ENCODE results near the gene FIGN. TPM values are rescaled to one million over a fixed set of nuclear protein-coding genes. Genes with fewer than 3 reads are reported as not detected.

Gene FIGN
- total RNA-seq, 1 donor from 2014 or later: not detected

DNA sequence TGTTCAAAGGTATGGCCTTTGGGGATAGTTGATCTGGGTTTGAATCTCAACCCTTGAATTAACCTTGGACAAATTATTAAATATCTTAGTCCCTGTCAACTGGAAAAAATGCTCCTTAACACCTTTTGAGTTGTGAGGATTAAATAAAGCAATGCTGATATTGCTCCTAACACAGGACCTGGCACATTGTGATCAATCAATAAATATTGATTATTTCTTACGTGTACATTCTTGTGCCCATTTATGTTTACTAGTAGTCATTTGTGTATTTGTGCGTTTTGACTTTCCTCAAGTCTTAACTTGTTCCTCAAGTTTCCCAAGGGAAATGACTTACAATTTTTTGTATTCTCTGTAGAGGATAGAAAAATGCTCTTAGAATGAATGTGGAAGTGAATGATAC is 19.6 kb upstream of the FIGN start:
- no peaks in the 10 kb centered on the region for H3K9me3 Mint-ChIP-seq
- DNase-seq (no peak), ATAC-seq (ENCODE audit: low read depth) (no peak)
- ChIA-PET POLR2A (no interaction called here), CTCF (no interaction called here)
- TF ChIP-seq, protein P1, sequence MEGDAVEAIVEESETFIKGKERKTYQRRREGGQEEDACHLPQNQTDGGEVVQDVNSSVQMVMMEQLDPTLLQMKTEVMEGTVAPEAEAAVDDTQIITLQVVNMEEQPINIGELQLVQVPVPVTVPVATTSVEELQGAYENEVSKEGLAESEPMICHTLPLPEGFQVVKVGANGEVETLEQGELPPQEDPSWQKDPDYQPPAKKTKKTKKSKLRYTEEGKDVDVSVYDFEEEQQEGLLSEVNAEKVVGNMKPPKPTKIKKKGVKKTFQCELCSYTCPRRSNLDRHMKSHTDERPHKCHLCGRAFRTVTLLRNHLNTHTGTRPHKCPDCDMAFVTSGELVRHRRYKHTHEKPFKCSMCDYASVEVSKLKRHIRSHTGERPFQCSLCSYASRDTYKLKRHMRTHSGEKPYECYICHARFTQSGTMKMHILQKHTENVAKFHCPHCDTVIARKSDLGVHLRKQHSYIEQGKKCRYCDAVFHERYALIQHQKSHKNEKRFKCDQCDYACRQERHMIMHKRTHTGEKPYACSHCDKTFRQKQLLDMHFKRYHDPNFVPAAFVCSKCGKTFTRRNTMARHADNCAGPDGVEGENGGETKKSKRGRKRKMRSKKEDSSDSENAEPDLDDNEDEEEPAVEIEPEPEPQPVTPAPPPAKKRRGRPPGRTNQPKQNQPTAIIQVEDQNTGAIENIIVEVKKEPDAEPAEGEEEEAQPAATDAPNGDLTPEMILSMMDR (IDR thresholded peaks at IDR 0.05): no peak
- no peak overlapping the region for H3K27ac Mint-ChIP-seq
- no peaks in the 10 kb centered on the region for H3K36me3 Mint-ChIP-seq (ENCODE audit: low read depth)
- H3K4me1 Mint-ChIP-seq: no peaks in the 10 kb centered on the region
- intact Hi-C loops (cut with micrococcal nuclease): no loop called here
- no peaks in the 10 kb centered on the region for H3K27me3 Mint-ChIP-seq
- no peak overlapping the region for H3K4me3 Mint-ChIP-seq

DNA sequence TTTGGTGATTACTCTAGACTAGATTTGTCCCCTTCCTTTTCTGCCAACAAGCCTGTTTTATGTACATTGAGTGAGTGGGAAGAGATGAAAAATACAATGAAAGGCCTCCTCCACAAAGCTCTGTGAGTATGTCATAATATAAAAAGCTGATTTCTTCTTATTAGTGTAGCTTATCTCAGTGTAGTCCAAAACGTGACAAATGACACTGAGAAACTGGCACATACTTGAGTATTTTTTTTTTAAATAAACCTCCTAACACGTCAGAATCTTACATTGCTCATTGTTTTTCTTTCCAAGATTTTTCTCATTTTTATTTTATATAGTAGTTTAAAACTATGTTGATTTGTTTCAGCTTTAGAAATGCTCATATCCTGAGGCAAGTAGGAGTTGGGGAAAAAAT is 17.9 kb upstream of the FIGN start:
- no peak for DNase-seq
- Mint-ChIP-seq H3K4me3 (no peak overlapping the region), H3K27me3 (no peaks in the 10 kb centered on the region), H3K4me1 (no peaks in the 10 kb centered on the region), H3K9me3 (no peaks in the 10 kb centered on the region), H3K36me3 (ENCODE audit: low read depth) (no peaks in the 10 kb centered on the region), H3K27ac (no peak overlapping the region)
- POLR2A ChIA-PET: no interaction called here
- TF ChIP-seq, protein P1 (IDR thresholded peaks at IDR 0.05): no peak
- ATAC-seq (ENCODE audit: low read depth): no peak
- CTCF ChIA-PET: no interaction called here
- intact Hi-C loops (cut with micrococcal nuclease): no loop called here

DNA sequence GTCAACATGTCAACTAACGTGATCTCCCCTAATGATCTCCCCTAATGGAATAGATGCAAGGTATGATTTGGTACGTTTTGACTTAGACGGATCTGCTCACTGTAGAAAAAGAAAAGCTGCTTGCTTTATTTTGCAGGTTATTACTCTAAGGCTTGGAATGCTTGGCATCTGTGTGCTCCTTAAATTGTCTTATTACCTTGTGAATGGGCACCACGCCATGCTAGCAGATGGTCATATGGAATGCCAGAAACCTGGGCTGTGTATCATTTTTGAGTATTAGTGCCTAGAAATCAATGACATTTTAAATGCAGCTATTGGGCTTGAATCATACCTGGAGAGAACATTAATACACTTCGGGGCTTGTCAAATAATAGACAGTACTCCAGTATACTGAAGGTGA is 16.5 kb upstream of the FIGN start:
- intact Hi-C loops (cut with micrococcal nuclease): no loop called here
- Mint-ChIP-seq H3K27ac (no peak overlapping the region), H3K4me1 (no peaks in the 10 kb centered on the region), H3K36me3 (ENCODE audit: low read depth) (no peaks in the 10 kb centered on the region), H3K27me3 (no peaks in the 10 kb centered on the region), H3K9me3 (no peaks in the 10 kb centered on the region), H3K4me3 (no peak overlapping the region)
- ChIA-PET CTCF (no interaction called here), POLR2A (no interaction called here)
- no peak for ATAC-seq (ENCODE audit: low read depth)
- TF ChIP-seq, protein P1 (IDR thresholded peaks at IDR 0.05): no peak
- DNase-seq: no peak

DNA sequence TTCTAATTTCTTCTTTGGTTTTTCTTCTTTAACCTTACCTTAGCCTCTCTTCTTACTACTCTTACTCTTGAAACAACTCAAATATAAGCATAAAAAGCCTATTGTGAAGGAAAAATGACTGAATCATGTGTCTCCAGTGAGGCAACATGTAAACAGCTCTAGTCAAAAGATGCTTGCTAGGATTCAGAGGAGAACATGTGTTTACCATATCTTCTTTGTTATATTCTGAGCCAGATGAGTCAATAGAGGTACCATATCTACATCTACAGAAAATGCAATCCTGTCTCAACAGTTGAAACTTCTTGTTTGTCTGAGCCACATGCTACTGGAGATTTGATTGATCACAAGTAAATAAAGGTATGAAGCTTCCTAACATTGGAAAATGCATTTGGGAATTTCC is 15.9 kb upstream of the FIGN start:
- TF ChIP-seq, protein P1 (IDR thresholded peaks at IDR 0.05): no peak
- ATAC-seq (ENCODE audit: low read depth) (no peak), DNase-seq (no peak)
- H3K4me3 Mint-ChIP-seq: no peak overlapping the region
- no peaks in the 10 kb centered on the region for H3K4me1 Mint-ChIP-seq
- no peaks in the 10 kb centered on the region for H3K9me3 Mint-ChIP-seq
- ChIA-PET CTCF (no interaction called here), POLR2A (no interaction called here)
- no peak overlapping the region for H3K27ac Mint-ChIP-seq
- no peaks in the 10 kb centered on the region for H3K36me3 Mint-ChIP-seq (ENCODE audit: low read depth)
- no peaks in the 10 kb centered on the region for H3K27me3 Mint-ChIP-seq
- intact Hi-C loops (cut with micrococcal nuclease): no loop called here

DNA sequence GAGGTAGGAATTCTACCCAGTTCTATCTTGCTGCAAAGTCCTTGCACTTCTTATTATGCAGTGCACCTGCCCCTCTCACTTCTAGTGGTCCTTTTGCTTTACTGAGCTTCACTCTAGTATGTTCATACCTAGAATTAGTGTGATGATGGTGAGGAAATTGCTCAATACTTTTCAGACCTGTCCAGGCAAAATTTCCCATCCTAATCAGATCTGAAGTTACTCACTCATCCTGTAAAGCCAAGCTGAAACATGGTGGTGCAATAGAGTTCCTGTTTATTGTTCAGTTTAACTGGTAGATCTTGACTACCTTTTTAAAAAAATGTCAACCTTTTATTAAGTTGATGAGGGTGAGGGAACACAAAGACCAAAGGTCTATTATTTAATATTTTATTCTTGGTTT is 12.6 kb upstream of the FIGN start:
- TF ChIP-seq, protein P1 (IDR thresholded peaks at IDR 0.05): no peak
- H3K4me3 Mint-ChIP-seq: no peak overlapping the region
- H3K36me3 Mint-ChIP-seq (ENCODE audit: low read depth): no peaks in the 10 kb centered on the region
- H3K4me1 Mint-ChIP-seq: no peaks in the 10 kb centered on the region
- ChIA-PET CTCF (no interaction called here), POLR2A (no interaction called here)
- intact Hi-C loops (cut with micrococcal nuclease): no loop called here
- H3K27me3 Mint-ChIP-seq: no peaks in the 10 kb centered on the region
- DNase-seq (no peak), ATAC-seq (ENCODE audit: low read depth) (no peak)
- H3K9me3 Mint-ChIP-seq: no peaks in the 10 kb centered on the region
- H3K27ac Mint-ChIP-seq: no peak overlapping the region

Data from activated B cell treated with CpG ODN at 0.5 μM for 24 hours (primary cell).